GM12878 (cell line): ENCODE measurements around the gene FUT6. TPM values are rescaled to one million over a fixed set of nuclear protein-coding genes. Genes with fewer than 3 reads are reported as not detected.
A peak's percentile ranks its signal among the peaks of the same experiment; 100 is the strongest.

Experiments used
- BCLAF1 ChIP-seq: fragments of 450-650 bp; IDR thresholded peaks from 2 replicates; pipeline ENCODE4 v1.6.1; 2017; ENCODE audit warnings: antibody characterized with exemption, mild to moderate bottlenecking, moderate library complexity
- CBX5 ChIP-seq: sonication (generic); IDR thresholded peaks from 2 replicates; pipeline ENCODE4 v1.6.1; 2016; ENCODE audit warnings: low read depth, moderate library complexity, mild to moderate bottlenecking, inconsistent platforms
- CHD1 ChIP-seq: IDR thresholded peaks from 2 replicates; pipeline ENCODE4 v1.6.1; 2012; ENCODE audit warnings: low read depth, low read length, improper control_type of control experiment
- E4F1 ChIP-seq: fragments of 450-650 bp; IDR thresholded peaks from 2 replicates; pipeline ENCODE4 v1.6.1; 2018; ENCODE audit warnings: borderline replicate concordance, mild to moderate bottlenecking; ENCODE audit not compliant: partially characterized antibody
- GATAD2B ChIP-seq: fragments of 450-650 bp; conservative IDR thresholded peaks from 2 replicates; pipeline ENCODE4 v1.6.1; 2017; ENCODE audit warnings: low read depth, mild to moderate bottlenecking, moderate library complexity
- HCFC1 ChIP-seq: fragments of 150-350 bp; IDR thresholded peaks from 2 replicates; pipeline ENCODE4 v1.6.1; 2014; ENCODE audit warnings: low read length
- IKZF2 ChIP-seq, 2 experiments: fragments of 450-650 bp; IDR thresholded peaks; 2 replicates each; pipeline ENCODE4 v1.6.1; 2017; ENCODE audit warnings: mild to moderate bottlenecking in 2 of 2, moderate library complexity in 2 of 2
- IRF3 ChIP-seq: fragments of 450-650 bp; IDR thresholded peaks from 2 replicates; pipeline ENCODE4 v1.6.1; 2014; ENCODE audit warnings: mild to moderate bottlenecking
- JUND ChIP-seq: IDR thresholded peaks from 2 replicates; pipeline ENCODE4 v1.6.1; 2012; ENCODE audit warnings: low read depth, mild to moderate bottlenecking, low read length, improper control_type of control experiment, moderate library complexity
- MYB ChIP-seq: fragments of 150-350 bp; IDR thresholded peaks from 2 replicates; pipeline ENCODE4 v1.6.1; 2014; ENCODE audit warnings: mild to moderate bottlenecking, low read depth, low read length, borderline replicate concordance
- NBN ChIP-seq: fragments of 450-650 bp; IDR thresholded peaks from 2 replicates; pipeline ENCODE4 v1.6.1; 2016
- NR2C1 ChIP-seq: fragments of 450-650 bp; IDR thresholded peaks from 2 replicates; pipeline ENCODE4 v1.6.1; 2017; ENCODE audit warnings: antibody characterized with exemption, mild to moderate bottlenecking, moderate library complexity
- NR2C2 ChIP-seq: IDR thresholded peaks from 2 replicates; pipeline ENCODE4 v1.6.1; 2011; ENCODE audit warnings: borderline replicate concordance, low read depth; ENCODE audit not compliant: control insufficient read depth, insufficient read length
- POLR2A ChIP-seq: IDR thresholded peaks from 2 replicates; pipeline ENCODE4 v1.6.1; 2011; ENCODE audit warnings: low read depth, mild to moderate bottlenecking, low read length
- RB1 ChIP-seq: fragments of 450-650 bp; formaldehyde crosslinking; IDR thresholded peaks from 2 replicates; pipeline ENCODE4 v1.6.1; 2017; ENCODE audit warnings: mild to moderate bottlenecking, borderline replicate concordance
- SREBF2 ChIP-seq: IDR thresholded peaks from 2 replicates; pipeline ENCODE4 v1.6.1; 2012; ENCODE audit warnings: mild to moderate bottlenecking, low read length
- ZNF384 ChIP-seq: IDR thresholded peaks from 2 replicates; pipeline ENCODE4 v1.6.1; 2012; ENCODE audit warnings: low read depth, mild to moderate bottlenecking, low read length, improper control_type of control experiment, borderline replicate concordance
- ZNF687 ChIP-seq: fragments of 450-650 bp; IDR thresholded peaks from 2 replicates; pipeline ENCODE4 v1.6.1; 2017; ENCODE audit warnings: mild to moderate bottlenecking, moderate library complexity
- polyA plus RNA-seq, 11 experiments: library from polyadenylated mRNA; depleted of rRNA in 4 of 11; unstranded in 6 of 11; stranded (reverse) in 5 of 11; fragments of >200 nt; fragmentation: Nextera tagmentation in 4 of 11; fragmentation: Illumina TruSeq in 1 of 11; extraction: Ambion mirVana in 4 of 11; extraction: Trizol in 1 of 11; gene quantifications; 1 replicate in 1 of 11; 2 replicates in 10 of 11; pipeline versions ENCODE4 v1.2.1 to v1.2.3, GENCODE V29; 2011 to 2016; ENCODE audit warnings: inconsistent platforms in 2 of 11, missing spikeins in 2 of 11, low read depth in 1 of 11
- total RNA-seq, 4 experiments: library from RNA; depleted of rRNA in 3 of 4; stranded (reverse); fragments of >200 nt in 3 of 4; fragmentation: Illumina TruSeq in 1 of 4; extraction: Trizol in 1 of 4; gene quantifications; 2 replicates each; pipeline versions ENCODE4 v1.2.1 to v1.2.3, GENCODE V29; 2013 to 2021

FUT6 gene
- total and polyA plus RNA-seq, 10 of the 15 experiments (the other 5 are each of a cell fraction or from before 2014, with no cell fraction given) = not detected

- TF ChIP-seq CHD1 (0 out of 2 replicates have a peak, but pooled peaks have one; percentile 60), NBN (peak; percentile 98), MYB (peak; percentile 68), RB1 (peak; percentile 89; the same call in 1 of the 2 replicates), E4F1 (no peak), ZNF384 (no peak), ZNF687 (peak; percentile 91), POLR2A (peak; percentile 93), BCLAF1 (no peak), GATAD2B (peak; percentile 80), NR2C2 (peak; percentile 88), CBX5 (no peak), NR2C1 (peak; percentile 98), HCFC1 (peak; percentile 94), SREBF2 (no peak), IKZF2 (IDR thresholded peaks at IDR 0.05) (peak in 1 of 2 experiments; percentile 16; a peak in 1 of 4 replicates), JUND (no peak), IRF3 (no peak)
Observed at GRCh38 chr19:5790559-5791520, 48.7 kb downstream of the FUT6 start, which contains the start of gene DUS3L (continued).
